HL-60/S4 (cell line): ENCODE data around the gene KCNA2.

ENCODE experiments used
- in situ Hi-C: fragments of 300-500 bp; cut with MboI; formaldehyde crosslinking; loops from 2 replicates; pipeline ENCODE4 v1.14.3; 2022; ENCODE audit warnings: low sequenced_read_pairs

Gene KCNA2

DNA sequence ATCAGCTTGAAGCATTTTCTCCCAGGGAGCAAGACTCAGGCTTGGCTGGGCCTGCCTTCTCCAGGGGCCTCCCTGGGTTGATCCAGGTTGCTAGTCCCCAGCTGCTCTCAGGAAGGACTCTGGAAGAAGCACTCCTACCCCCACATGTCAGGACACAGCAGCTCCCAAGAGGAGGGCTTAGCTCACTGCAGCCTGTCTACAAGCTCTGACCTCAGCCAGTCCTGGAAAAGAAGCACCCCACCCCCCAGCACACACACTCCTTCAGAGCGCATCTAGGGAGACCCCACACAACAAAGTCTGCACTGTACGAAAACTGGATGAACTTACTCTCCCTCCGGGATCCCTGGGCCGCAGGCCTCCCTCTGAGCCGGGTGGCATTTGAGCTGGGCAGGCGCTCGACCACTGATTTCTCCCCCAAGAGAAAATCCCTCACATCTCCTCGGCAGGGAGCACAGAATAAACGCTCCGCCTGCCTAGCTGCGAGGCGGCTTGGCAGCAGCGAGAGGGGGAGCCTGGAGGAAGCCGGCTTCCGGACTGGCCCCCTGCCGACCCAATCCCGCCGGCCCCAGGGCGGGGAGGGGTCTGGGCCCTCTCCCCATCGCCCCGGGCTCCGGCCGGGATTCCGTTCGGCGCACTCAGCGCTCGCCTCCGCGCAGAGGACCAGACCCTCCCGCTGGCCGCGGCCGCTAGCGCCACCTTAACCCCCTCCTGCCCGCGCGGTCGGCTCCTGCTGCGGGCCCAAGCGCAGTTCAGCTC lies at the start of gene KCNA2:
TSS of gene KCNA2 (minus strand) at position 458 of the 756 bp plus-strand sequence. CDS start 1,576 bp downstream, outside the sequence.
- in situ Hi-C loops: loop anchor here (25.0 kb wide), 1 partner anchor 381 kb away; no protein-coding TSS in a partner anchor

DNA sequence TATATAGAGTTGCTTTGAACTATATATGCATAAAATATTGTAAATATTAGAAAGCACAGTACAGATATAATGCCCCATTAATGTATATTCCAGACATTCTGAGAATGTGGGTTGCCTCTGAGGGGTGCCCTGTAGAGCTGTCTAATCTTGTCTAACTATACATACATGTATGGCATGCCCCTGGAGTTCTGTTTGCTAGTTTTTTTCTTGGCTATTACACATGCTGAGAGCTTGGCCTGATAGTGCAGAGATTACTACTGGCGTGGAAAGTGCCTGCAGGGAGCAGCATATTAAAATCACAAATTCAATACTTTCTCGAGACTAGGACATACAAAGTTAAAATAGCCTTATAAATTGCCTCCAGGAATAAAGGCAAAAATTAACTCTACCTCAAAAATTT lies 44.5 kb upstream of the KCNA2 start:
- in situ Hi-C loops: no loop called here

DNA sequence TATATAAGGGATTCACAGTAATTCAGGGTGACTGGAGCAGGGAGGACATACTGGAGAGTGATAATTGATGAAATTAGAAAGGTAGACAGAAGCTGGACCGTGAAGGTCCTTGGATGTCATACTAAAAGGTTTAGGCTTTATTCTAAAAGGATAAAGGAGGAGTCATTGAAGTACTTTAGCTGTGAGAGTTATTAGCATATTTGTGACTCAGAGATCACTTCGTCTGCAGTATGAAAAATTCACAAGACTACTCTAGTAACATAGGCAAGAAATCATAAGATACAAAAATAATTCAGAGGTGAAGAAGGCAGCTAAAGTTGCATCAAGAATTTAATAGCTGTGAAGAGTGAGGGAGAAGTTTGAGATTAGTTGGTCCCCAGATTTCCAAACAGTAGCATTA lies 42.3 kb upstream of the KCNA2 start:
- in situ Hi-C loops: no loop called here

DNA sequence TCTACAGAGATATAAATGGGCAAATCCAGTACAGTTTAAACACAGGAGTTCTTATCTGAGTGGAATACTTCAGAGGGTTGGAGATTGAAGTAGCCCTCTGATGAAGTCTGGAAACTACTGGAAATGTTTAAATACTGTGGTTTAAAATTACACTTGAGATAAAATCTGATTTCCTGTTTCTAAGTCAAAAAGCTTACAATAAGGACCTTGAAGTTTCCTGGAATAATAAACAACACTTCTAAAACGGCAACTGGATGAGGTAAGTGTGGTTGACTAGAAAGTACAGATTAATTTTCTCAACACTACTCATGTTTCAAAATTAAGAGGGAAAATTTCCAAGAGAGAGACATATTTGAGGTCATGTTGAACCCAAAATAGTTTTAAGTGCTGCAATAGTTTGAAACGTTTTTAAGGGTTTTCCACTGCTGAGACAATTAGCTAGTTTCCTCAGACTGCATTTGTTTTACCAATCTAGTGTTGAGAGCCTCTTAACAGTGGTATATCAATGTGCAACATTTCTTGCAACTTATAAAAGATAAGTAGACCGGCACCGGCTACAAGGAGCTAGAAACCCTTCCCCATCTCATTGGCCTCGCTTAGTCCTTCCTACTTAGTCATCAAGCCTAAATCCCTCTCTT lies 41.2 kb upstream of the KCNA2 start:
- in situ Hi-C loops: no loop called here

DNA sequence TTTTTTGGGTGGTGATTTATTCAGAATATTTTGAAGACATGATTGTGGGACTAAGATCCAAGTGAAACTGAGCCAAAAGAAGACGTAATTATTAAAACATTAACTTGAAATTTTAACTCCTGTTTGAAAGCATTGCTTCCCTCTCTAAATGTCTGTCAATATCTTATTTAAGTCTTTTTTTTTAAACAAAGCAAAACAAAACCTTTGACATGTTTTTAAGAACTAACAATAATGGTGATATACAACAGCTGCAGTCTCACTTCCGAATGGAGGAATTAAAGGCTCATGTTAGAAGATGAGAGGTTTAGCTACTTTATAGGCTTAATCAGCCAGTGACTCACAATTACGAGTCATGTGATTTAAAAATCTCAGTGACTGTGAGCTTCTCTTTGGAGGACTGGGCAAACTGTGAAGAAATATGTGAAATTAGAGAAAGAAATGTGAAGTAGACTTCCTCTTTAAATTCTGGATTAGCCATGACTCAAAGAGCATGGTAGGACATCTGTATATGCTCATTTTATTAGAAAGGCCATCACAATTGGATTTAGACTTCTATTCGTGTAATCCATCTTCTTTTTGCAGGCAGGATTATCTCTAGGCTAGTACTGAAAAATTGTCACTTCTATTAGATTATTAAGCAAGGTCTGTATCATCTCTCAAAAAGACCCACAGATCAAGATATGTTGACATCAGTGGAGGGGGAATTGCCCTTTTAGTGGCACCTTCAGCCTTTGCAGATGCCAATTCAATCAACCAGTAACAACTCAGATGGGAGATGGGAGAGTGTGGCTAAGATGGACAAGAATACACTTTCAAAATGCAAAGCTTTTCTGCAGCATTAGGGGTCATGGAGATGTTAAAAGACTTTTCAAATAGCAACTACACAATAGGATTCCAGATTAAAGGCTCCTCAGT lies 39.9 kb upstream of the KCNA2 start:
- in situ Hi-C loops: no loop called here

DNA sequence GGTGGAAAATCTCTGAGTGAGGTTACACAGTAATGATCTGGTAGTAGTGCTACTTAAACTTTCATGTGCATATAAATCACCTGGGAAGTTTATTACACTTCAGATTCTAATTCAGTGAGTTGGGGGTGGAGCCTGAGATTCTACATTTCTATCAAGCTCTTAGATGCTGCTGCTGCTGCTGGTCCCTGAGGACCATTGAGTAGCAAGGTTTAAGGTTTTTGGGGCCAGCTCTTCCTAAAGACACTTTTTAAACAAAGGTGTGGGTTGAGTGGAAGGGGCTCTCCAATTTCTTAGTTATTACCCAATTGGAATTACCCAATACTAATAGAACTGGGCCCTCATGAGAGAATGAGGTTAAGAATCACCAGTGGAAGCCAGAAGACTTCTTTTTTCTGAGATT lies 39.1 kb upstream of the KCNA2 start:
- in situ Hi-C loops: no loop called here

DNA sequence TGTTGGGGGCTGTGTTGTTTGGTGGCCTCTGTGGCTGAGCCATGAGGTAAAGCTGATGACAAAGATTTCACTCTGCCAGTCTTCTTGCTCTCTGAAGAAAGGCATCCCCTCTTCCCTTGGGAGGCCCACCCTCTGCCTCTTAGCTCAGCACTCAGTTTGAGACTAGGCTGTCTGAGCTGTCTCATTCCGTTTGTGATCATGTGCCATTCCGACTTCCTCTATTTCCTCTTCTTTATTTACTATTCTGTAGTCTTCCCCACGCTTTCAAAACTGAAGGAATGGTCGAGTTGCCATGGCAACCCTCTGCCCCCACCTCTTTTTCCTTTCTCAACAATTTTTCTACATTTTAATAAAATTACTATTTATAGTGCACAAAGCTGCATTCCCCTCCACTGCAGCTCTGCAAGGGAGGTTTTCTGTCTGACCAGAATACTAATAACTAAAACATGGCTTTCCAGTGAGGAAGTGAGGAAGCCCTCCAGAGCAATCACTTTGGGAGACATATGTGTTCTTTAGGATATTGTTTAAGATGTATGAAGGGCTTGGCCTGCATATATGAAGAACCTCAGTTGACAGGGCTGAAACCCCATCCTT lies 37.8 kb upstream of the KCNA2 start:
- in situ Hi-C loops: no loop called here

DNA sequence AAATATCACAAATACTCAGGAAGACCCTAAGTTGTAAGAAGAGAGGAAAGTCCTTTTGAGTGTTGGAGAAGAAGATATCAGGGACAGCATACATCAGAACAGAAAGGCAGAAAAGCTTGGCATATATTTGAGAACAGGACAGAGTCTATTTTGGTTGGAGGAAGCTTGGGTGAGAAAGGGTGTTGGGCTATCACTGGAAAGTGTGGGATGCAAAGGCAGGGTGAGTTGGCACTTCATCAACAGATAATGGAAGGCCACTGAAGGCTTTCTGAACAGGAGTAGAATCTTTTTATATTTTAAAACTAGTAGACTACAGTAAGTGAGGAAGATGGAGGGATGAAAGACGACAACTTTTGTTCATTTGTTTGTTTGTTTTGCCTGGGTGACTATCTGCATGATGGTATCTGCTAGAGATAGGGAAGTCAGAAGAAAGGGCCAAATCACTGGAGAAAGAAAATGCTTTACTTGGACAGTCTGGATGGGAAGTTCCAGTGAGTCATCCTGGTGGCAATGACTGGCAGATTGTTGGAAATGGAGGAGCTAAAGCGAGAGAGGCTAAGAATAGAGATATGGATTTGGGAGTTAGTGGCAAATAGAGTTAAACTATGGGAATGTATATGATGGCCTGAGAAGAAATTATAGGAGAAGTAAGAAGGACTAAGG lies 33.7 kb upstream of the KCNA2 start:
- in situ Hi-C loops: no loop called here

DNA sequence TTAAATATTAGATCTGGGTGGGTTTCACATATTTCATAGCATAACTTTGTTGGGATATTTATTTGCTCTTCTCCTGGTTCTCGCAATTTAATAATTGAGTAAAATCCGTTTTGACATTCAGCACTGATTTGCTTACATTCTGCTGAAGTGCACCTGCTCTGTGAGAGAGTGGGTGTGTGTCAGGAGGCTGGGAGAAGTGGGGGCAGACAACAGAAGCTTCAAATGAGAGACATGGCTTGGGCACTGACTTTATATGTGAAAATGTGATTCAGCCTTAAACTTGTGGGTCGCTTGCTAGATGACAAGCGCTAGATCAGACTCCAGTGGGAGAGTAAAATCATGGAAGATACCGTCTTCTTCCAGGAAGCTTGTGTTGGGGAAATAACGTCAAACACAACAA lies 32.4 kb upstream of the KCNA2 start:
- in situ Hi-C loops: no loop called here

DNA sequence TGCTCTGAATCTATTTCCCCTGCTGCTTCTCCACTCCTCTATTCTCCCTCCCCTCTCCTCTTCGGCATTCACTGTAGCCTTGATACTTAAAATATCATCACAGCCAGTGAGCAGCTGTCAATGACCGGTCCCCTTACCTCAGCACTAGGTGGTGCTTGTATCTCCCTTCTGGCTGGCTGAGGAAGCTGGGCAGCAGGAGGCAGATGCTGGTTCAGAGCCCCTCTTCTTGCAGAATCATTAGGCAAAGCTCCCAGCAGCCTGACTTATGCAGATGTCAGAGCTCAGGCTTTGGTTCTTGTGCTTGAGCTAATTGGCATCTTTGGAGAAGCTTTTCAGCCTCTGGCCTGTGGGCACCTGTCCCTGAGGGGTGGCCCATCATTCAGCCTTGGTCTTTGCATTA lies 31.9 kb upstream of the KCNA2 start:
- in situ Hi-C loops: no loop called here

DNA sequence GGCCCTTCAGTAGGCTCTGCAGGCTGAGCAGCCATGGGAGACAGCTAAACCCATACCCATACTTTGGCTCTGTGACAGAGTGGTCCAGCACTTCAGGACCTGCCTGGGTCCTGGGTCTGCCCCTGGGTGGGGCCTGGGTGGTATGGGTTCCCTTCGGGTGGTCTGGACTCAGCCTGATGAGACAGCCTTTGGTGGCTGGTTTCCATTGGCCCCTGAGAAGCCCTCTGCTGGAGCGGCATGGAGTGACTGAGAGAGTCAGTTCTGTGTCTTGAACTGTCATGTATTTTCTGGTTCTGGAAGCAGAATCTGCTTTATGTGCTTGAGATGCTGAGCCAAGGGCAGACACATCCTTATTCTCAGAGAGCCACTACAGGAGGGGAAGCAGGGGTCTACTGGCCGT lies 31.3 kb upstream of the KCNA2 start:
- in situ Hi-C loops: no loop called here

DNA sequence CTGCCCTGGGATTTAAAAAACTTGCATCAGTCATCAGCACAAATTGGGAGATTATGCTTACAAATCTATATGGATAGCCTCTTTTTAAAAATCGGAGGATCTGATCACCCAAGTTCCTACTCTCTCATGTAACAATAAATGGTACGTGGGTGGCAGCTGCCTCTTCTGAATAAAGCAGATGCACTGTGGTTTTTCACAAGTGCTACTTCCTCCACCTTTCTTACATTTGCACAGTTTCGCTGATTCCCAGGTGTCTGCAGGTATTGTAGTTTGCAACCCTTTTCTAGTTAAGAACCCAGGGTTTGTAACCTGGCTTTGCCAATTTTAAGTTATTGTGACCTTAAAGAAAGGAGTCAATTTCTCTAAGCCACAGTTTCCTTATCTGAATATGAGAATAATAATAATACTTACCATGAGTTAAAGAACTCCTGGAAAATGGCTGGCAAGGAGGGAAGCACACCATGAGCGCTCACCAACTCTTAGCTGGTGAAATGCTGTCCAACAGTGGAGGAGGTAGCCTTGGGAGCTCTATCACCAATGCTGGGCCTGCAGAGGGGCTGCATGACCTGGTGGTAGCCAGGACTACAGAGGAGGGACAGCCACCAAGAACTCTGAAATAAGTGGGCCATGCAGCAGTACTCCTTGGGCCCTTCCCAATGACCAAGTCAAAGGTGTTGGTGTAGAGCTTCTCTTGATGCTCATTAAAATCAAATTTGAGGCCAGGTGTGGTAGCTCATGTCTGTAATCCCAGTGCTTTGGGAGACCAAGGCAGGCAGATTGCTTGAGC lies 30.2 kb upstream of the KCNA2 start:
- in situ Hi-C loops: no loop called here

DNA sequence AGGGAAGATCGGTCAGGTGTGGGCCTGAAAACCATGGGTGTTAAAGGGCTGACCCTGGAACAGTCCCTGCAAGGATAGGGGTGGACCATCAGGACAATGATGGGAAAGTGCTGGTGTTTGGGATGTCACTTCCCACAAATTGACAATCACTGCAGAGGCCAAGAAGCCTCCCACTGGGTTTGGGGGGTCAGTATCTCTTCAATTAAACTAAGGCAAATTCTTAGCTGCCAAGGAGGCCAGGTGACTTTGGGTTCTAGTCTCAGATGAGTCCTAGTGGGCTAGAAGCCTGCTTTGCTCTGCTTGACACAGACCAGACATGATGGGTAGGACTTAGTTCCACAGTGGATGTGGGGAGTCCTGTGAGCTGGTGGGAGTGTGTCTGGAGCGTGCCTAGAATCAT lies 29.3 kb upstream of the KCNA2 start:
- in situ Hi-C loops: no loop called here

DNA sequence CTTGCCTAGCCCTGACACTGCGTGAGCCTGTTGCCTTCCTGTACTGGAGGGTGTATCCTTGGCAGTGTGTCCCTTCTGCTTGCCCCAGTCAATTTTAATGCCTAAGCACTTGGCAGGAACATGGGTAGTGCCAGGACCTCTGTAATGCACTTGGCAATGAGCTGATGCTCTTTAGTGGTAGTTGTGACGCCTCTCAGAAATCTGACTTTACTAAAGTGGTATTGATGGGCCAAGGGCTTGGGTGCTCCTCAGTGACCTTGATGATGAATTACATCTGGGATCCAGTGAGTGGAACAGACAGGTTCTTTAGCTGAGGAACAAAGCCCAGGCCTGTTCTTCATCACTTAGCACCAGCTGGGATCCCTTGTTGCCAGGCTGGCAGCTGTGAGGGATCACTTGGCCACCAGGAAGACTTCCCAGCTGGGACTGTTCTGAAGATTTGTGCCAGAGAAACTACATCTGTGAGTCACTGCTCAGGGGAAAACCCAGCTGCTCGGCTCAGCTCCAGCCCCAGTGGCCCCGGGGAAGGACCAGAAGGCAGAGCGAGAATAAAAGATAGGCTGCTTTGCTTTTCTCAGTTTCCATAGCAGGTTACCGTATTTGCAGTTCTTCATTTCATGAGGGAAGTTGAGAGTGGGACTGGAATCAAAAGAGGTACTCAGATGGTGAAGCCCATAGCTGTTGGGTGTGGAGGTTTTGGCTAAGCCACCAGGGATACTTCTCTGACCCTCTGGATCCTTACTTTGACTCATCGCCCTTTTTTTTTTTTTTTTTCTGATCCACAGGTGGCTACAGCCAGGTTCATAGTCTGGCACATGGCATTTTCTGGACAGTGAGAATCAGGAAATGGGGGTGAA lies 28.5 kb upstream of the KCNA2 start:
- in situ Hi-C loops: no loop called here

DNA sequence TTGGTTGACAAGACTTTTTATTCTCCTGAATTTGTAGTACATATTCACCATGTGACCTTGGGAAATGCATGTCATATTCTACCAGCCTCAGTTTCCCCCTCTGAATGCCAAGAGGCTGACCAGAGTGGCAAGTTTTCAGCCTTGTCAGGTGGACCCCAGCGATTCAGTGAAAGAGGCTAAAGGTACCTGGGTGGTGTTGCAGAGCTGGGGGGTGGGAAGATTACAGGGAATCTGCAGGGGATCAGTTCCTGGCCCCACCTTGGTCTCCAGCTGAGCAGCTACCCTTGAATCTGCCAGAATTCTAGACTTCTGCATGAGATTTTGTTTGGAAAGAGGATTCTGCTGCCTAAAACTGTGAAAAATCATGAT lies 27.9 kb upstream of the KCNA2 start:
- in situ Hi-C loops: no loop called here

DNA sequence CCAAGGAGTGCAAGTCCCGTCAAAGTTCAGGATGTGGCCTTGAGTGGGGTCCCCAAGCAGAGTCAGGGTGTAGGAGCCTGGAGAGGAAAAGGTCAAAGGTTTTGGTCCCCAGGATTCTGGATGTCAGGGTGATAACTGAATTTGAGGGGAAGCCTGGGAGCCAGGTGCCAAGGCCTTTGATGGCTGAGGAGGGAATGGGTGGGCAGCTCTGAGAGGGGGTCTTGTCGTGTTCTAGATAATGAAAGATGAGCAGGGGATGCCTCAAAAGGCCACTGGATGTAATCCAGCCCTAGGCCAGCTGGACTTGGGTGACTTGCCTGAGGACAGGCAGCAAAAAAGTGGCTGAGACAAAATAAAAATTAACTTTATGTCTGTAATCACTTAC lies 27.5 kb upstream of the KCNA2 start:
- in situ Hi-C loops: no loop called here

DNA sequence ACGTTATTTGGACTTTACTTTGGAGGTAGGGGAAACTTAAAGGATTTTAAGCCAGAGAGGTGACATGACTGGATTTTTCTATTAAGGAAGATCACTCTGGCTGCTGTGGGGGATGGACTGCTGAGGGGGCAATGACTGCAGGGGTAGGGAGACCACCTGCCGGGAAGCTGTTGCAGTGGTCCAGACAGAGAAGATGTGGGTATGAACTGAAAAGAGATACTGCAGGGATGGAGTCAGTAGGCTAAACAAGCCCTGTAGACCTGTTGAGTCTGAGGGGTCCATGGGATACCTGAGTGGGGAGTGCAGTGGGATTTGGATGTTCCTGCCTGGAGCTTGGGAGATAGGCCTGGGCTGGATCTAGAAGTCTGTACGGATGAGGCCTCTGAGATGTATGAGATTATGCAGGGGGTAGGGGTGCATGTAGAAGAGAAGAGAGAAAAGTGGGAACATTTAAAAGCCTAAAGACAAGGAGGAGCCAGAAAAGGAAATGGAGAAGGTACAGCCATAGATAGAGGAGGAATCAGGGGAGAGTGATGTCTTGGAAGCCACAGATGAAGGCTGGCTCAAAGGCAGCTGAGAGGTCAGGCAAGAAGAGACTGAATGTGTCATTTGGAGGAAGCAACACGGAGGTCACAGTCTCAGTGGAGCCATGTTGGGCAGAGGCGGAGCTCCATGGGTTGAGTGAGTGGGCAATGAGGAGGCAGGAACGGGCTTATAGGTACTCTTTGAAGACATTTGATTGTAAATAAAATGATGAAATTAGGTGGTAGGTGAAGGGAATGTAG lies 25.9 kb upstream of the KCNA2 start:
- in situ Hi-C loops: no loop called here
